Mucosa of descending colon (tissue), 3 donors: ENCODE measurements around the gene ZNF318. TPM values are rescaled to one million over a fixed set of nuclear protein-coding genes. Genes with fewer than 3 reads are reported as not detected.

Experiments used
- ATAC-seq: fragments of 200-7000 bp; cut with Tn5 transposase; one replicate; pipeline ENCODE4 v1.9.1; 2020; ENCODE audit warnings: mild to moderate bottlenecking, moderate library complexity
- DNase-seq, 3 donors: peaks; one replicate each; pipeline ENCODE4 v3.0.0-alpha.2; 2020
- H3K36me3 ChIP-seq: fragments of 200-600 bp; one replicate; pipeline ENCODE4 v1.8.0; 2021; ENCODE audit warnings: low read depth, mild to moderate bottlenecking
- H3K4me1 ChIP-seq: fragments of 200-600 bp; one replicate; pipeline ENCODE4 v1.8.0; 2021; ENCODE audit warnings: low read depth, mild to moderate bottlenecking
- H3K4me3 ChIP-seq: fragments of 200-600 bp; one replicate; pipeline ENCODE4 v1.8.0; 2021; ENCODE audit warnings: mild to moderate bottlenecking
- H3K9me3 ChIP-seq: fragments of 200-600 bp; one replicate; pipeline ENCODE4 v1.8.0; 2021; ENCODE audit warnings: mild to moderate bottlenecking
- CTCF ChIP-seq: fragments of 200-600 bp; IDR thresholded peaks from one replicate; pipeline ENCODE4 v1.8.0; 2022; ENCODE audit warnings: antibody characterized with exemption, mild to moderate bottlenecking
- intact Hi-C, 2 donors: fragments of 100-400 bp; cut with DNase I in 1 of 2; cut with micrococcal nuclease in 1 of 2; formaldehyde crosslinking; loops; one replicate each; pipeline versions ENCODE4 v1.11.0 to v1.11.1; 2022; cut with DNase I, micrococcal nuclease
- total RNA-seq, 3 donors: library from RNA; stranded (reverse); fragmentation: NEBNext Ultra II Directional in 2 of 3; extraction: Animal tissue kit (Norgen Biotek cat#: 25700) in 2 of 3; gene quantifications; one replicate each; pipeline versions ENCODE4 v1.2.1 to v1.2.4, GENCODE V29; 2021 to 2023
- donor health status: DM: no; HTN: no; CAD: no; lungs with moderate emphysema.
- donor health status: DM: no; HTN: no; CAD: no.
- donor health status: DM: no; HTN: yes; CAD: no.

Gene ZNF318
- total RNA-seq, 3 donors from 2014 or later, result 12.4 to 24.3 (median 16.9) TPM

- H3K9me3 ChIP-seq, result no peaks in the 10 kb centered on the region
- H3K4me1 ChIP-seq, result no peaks in the 10 kb centered on the region
- no peak for TF ChIP-seq CTCF
- no peak for ATAC-seq
- H3K4me3 ChIP-seq, result no peak overlapping the region
- H3K36me3 ChIP-seq, result no peaks in the 10 kb centered on the region
- no peak for DNase-seq
- intact Hi-C loops, result no loop called here
Observed at GRCh38 chr6:43408259-43408658, 38.8 kb upstream of the ZNF318 start.

- Histone ChIP-seq H3K4me3 (no peak overlapping the region), H3K4me1 (no peaks in the 10 kb centered on the region), H3K36me3 (no peaks in the 10 kb centered on the region), H3K9me3 (no peaks in the 10 kb centered on the region)
- TF ChIP-seq CTCF, result no peak
- no peak for ATAC-seq
- intact Hi-C loops, result no loop called here
- DNase-seq, result no peak
Observed at GRCh38 chr6:43407296-43407695, 37.8 kb upstream of the ZNF318 start.

GRCh38 chr6:43405354-43405753, 35.9 kb upstream of the ZNF318 start:
- intact Hi-C loops, result no loop called here
- ATAC-seq (no peak), DNase-seq (no peak)
- no peaks in the 10 kb centered on the region for H3K36me3 ChIP-seq
- TF ChIP-seq CTCF, result no peak
- H3K4me1 ChIP-seq, result no peaks in the 10 kb centered on the region
- H3K9me3 ChIP-seq, result no peaks in the 10 kb centered on the region
- no peak overlapping the region for H3K4me3 ChIP-seq

- no peaks in the 10 kb centered on the region for H3K9me3 ChIP-seq
- TF ChIP-seq CTCF, result no peak
- peak; percentile 34 for ATAC-seq
- no peaks in the 10 kb centered on the region for H3K36me3 ChIP-seq
- H3K4me3 ChIP-seq, result no peak overlapping the region
- no peak for DNase-seq
- H3K4me1 ChIP-seq, result no peaks in the 10 kb centered on the region
- intact Hi-C loops, result no loop called here
Observed at GRCh38 chr6:43402820-43403219, 33.4 kb upstream of the ZNF318 start.

- intact Hi-C loops, result no loop called here
- ATAC-seq (no peak), DNase-seq (no peak)
- TF ChIP-seq CTCF, result no peak
- H3K4me3 ChIP-seq, result no peak overlapping the region
- no peaks in the 10 kb centered on the region for H3K9me3 ChIP-seq
- no peaks in the 10 kb centered on the region for H3K4me1 ChIP-seq
- no peaks in the 10 kb centered on the region for H3K36me3 ChIP-seq
Observed at GRCh38 chr6:43401730-43402129, 32.3 kb upstream of the ZNF318 start.

GRCh38 chr6:43399932-43400487, 30.6 kb upstream of the ZNF318 start:
- ATAC-seq (no peak), DNase-seq (no peak)
- no peak overlapping the region for H3K4me3 ChIP-seq
- no peak for TF ChIP-seq CTCF
- intact Hi-C loops, result no loop called here
- H3K4me1 ChIP-seq, result no peaks in the 10 kb centered on the region
- no peaks in the 10 kb centered on the region for H3K36me3 ChIP-seq
- H3K9me3 ChIP-seq, result no peaks in the 10 kb centered on the region
